Type B pancreatic cell (in vitro differentiated cells): ENCODE measurements around the gene C9orf72. TPM values are rescaled to one million over a fixed set of nuclear protein-coding genes. Genes with fewer than 3 reads are reported as not detected.

Experiments
- DNase-seq: peaks from one replicate; pipeline ENCODE4 v3.0.0; 2021; ENCODE audit warnings: mixed read lengths; ENCODE audit not compliant: unreplicated experiment; ENCODE audit errors: extremely low spot score
- H3K27ac Mint-ChIP-seq: 2 replicates; pipeline ENCODE4 v1.8.0; 2021; ENCODE audit warnings: mild to moderate bottlenecking, mixed read lengths
- H3K27me3 Mint-ChIP-seq: 2 replicates; pipeline ENCODE4 v1.8.0; 2021; ENCODE audit warnings: mixed read lengths
- H3K36me3 Mint-ChIP-seq: 2 replicates; pipeline ENCODE4 v1.8.0; 2021; ENCODE audit warnings: mixed read lengths
- H3K4me1 Mint-ChIP-seq: one replicate; pipeline ENCODE4 v1.8.0; 2021; ENCODE audit warnings: mixed read lengths; ENCODE audit not compliant: unreplicated experiment
- H3K4me3 Mint-ChIP-seq: 2 replicates; pipeline ENCODE4 v1.8.0; 2021; ENCODE audit warnings: mild to moderate bottlenecking, mixed read lengths
- H3K9me3 Mint-ChIP-seq: 2 replicates; pipeline ENCODE4 v1.8.0; 2021; ENCODE audit warnings: mixed read lengths
- CTCF ChIP-seq: fragments of 200-600 bp; sonication (generic); conservative IDR thresholded peaks from 2 replicates; pipeline ENCODE4 v1.5.0; 2021; ENCODE audit warnings: antibody characterized with exemption, mild to moderate bottlenecking
- total RNA-seq: library from RNA; stranded (reverse); gene quantifications from 2 replicates; pipeline ENCODE4 v1.2.1, GENCODE V29; 2021; ENCODE audit warnings: low replicate concordance

The C9orf72 gene
- total RNA-seq, 1 donor from 2014 or later = 18.7 TPM

- H3K4me1 Mint-ChIP-seq = peaks cover 13% of the 10 kb centered on the region
- TF ChIP-seq CTCF = no peak
- H3K9me3 Mint-ChIP-seq = no peaks in the 10 kb centered on the region
- peaks cover 12% of the 10 kb centered on the region for H3K36me3 Mint-ChIP-seq
- no peak for DNase-seq
- H3K27me3 Mint-ChIP-seq = no peaks in the 10 kb centered on the region
- H3K4me3 Mint-ChIP-seq = no peak overlapping the region
- no peak overlapping the region for H3K27ac Mint-ChIP-seq
These were observed 7.2 kb downstream of the C9orf72 start for GRCh38 chr9:27566118-27566517.

- Mint-ChIP-seq H3K27me3 (no peaks in the 10 kb centered on the region), H3K4me3 (no peak overlapping the region), H3K4me1 (peaks cover 13% of the 10 kb centered on the region), H3K9me3 (no peaks in the 10 kb centered on the region), H3K27ac (no peak overlapping the region), H3K36me3 (peaks cover 12% of the 10 kb centered on the region)
- DNase-seq = no peak
- TF ChIP-seq CTCF = no peak
These were observed 7.6 kb downstream of the C9orf72 start for GRCh38 chr9:27565696-27566095.

- H3K9me3 Mint-ChIP-seq = no peaks in the 10 kb centered on the region
These were observed 8.6 kb downstream of the C9orf72 start for GRCh38 chr9:27564670-27565069.

GRCh38 chr9:27563738-27564430 lies 9.4 kb downstream of the C9orf72 start:
- no peak for TF ChIP-seq CTCF
- Mint-ChIP-seq H3K9me3 (no peaks in the 10 kb centered on the region), H3K27me3 (no peaks in the 10 kb centered on the region), H3K4me3 (no peak overlapping the region), H3K27ac (no peak overlapping the region), H3K36me3 (peaks cover 12% of the 10 kb centered on the region), H3K4me1 (peaks cover 13% of the 10 kb centered on the region)
- no peak for DNase-seq

More at GRCh38 chr9:27564670-27565069, 8.6 kb downstream of the C9orf72 start:
- Mint-ChIP-seq H3K27me3 (no peaks in the 10 kb centered on the region), H3K4me1 (peaks cover 13% of the 10 kb centered on the region), H3K4me3 (no peak overlapping the region), H3K36me3 (peaks cover 12% of the 10 kb centered on the region), H3K27ac (no peak overlapping the region)
- TF ChIP-seq CTCF = no peak
- no peak for DNase-seq

- Mint-ChIP-seq H3K27me3 (no peaks in the 10 kb centered on the region), H3K4me1 (peaks cover 8% of the 10 kb centered on the region), H3K4me3 (peak overlapping the region; percentile 21), H3K27ac (peak overlapping the region; percentile 73), H3K9me3 (no peaks in the 10 kb centered on the region), H3K36me3 (peaks cover 10% of the 10 kb centered on the region)
- no peak for DNase-seq
- TF ChIP-seq CTCF = no peak
These were observed 11.6 kb downstream of the C9orf72 start for GRCh38 chr9:27561685-27562084.
